Heart right ventricle (tissue), 16 donors: Measurements from ENCODE around the gene SMYD2. TPM values are rescaled to one million over a fixed set of nuclear protein-coding genes. Genes with fewer than 3 reads are reported as not detected.

Experiments
- ATAC-seq, 8 donors: fragments of 200-7000 bp; cut with Tn5 transposase; one replicate each; pipeline ENCODE4 v1.9.1; 2020; ENCODE audit warnings: mild to moderate bottlenecking in 8 of 8, moderate library complexity in 8 of 8, moderate number of reproducible peaks in 1 of 8
- DNase-seq, 2 donors: peaks; one replicate each; pipeline ENCODE4 v3.0.0-alpha.2; 2020
- H3K27ac ChIP-seq, 10 donors: fragments of 200-600 bp; sonication (generic) in 2 of 10; one replicate each; pipeline versions ENCODE4 v1.5.0 to v1.8.0; 2020 to 2022; ENCODE audit warnings: mild to moderate bottlenecking in 3 of 10
- H3K27me3 ChIP-seq, 7 donors: fragments of 200-600 bp; one replicate each; pipeline ENCODE4 v1.8.0; 2021 to 2022; ENCODE audit warnings: mild to moderate bottlenecking in 2 of 7
- H3K36me3 ChIP-seq, 9 donors: fragments of 200-600 bp; sonication (generic) in 1 of 9; one replicate each; pipeline versions ENCODE4 v1.5.0 to v1.8.0; 2020 to 2022; ENCODE audit warnings: mild to moderate bottlenecking in 2 of 9
- H3K4me1 ChIP-seq, 9 donors: fragments of 200-600 bp; sonication (generic) in 1 of 9; one replicate each; pipeline versions ENCODE4 v1.5.0 to v1.8.0; 2020 to 2022; ENCODE audit warnings: mild to moderate bottlenecking in 4 of 9
- H3K4me3 ChIP-seq, 10 donors: fragments of 200-600 bp; sonication (generic) in 2 of 10; one replicate each; pipeline versions ENCODE4 v1.5.0 to v1.8.0; 2020 to 2022; ENCODE audit warnings: mild to moderate bottlenecking in 7 of 10, moderate library complexity in 2 of 10
- H3K9me3 ChIP-seq, 11 donors: fragments of 200-600 bp in 10 of 11; sonication (generic) in 2 of 11; one replicate each; pipeline versions ENCODE4 v1.5.0 to v1.8.0; 2013 to 2022; ENCODE audit warnings: mild to moderate bottlenecking in 2 of 11, control low read depth in 1 of 11, moderate library complexity in 1 of 11
- CTCF ChIP-seq, 9 donors: fragments of 200-600 bp; sonication (generic) in 2 of 9; IDR thresholded peaks; one replicate each; pipeline versions ENCODE4 v1.5.0 to v1.8.0; 2021 to 2022; ENCODE audit warnings: antibody characterized with exemption in 9 of 9, mild to moderate bottlenecking in 5 of 9, moderate library complexity in 1 of 9
- WGBS, 2 donors: extraction: QIAGEN DNeasy Blood & Tissue Kit; methylation state at CpG; one replicate each; pipeline ENCODE4 v1.1.7; 2013; ENCODE audit warnings: inconsistent platforms in 1 of 2; 5-methylcytosine and 5-hydroxymethylcytosine counted together
- intact Hi-C, 10 donors: fragments of 100-400 bp; cut with DNase I; formaldehyde crosslinking; loops; one replicate each; pipeline versions ENCODE4 v1.11.1 to v1.14.2; 2022
- polyA plus RNA-seq, 2 donors: library from polyadenylated mRNA; stranded (reverse); fragments of 200-250 nt; gene quantifications; one replicate each; pipeline ENCODE4 v1.2.3, GENCODE V29; 2013
- total RNA-seq, 10 donors: library from RNA; stranded (reverse); fragmentation: NEBNext Ultra II Directional in 3 of 10; extraction: Animal tissue kit (Norgen Biotek cat#: 25700) in 3 of 10; gene quantifications; one replicate each; pipeline versions ENCODE4 v1.2.1 to v1.2.4, GENCODE V29; 2021 to 2023
- donor health status: Arrhythmogenic right ventricular cardiomyopathy.
- donor health status: ischemic (EF 13 %, LVEDD 7.1; RV severe dilation, severe dysfunction).
- donor health status: healthy with polysubstance abuse.
- donor health status: DM: no; HTN: yes; CAD: no.
- donor health status: DM: no; HTN: no; CAD: no.
- donor health status: ischemic (EF 25% LVEDD 6.9; RV normal size, moderate dysfunction).
- donor health status: ischemic (EF 25% LVEDD 5.7; RV mildly dilated, moderate dysfunction).
- donor health status: healthy.
- donor health status: DM: yes; HTN: yes; CAD: no.
- donor health status: Ischemic cardiomyopathy.
- donor health status: ischemic (EF 35%, LVEDD 5.7; RV mildly dilated, moderate dysfunction).
- donor health status: nonischemic (EF 11% LVEDD 7.7; RV severe dilation, severe dysfunction).
- donor health status: DM: yes; HTN: yes; CAD: no.
- donor health status: PGD.
- donor health status: ischemic (EF 29% LVEDD 5.4; RV normal size, mild dysfunction).
- donor health status: nonischemic (EF 23%, LVEDD 6.1; RV moderate dilation, normal function).

The SMYD2 gene
- total and polyA plus RNA-seq, 12 donors = 97.3 to 438 (median 292) TPM

- Histone ChIP-seq H3K4me1 (peaks cover 0 to 45% (median 26%) of the 10 kb centered on the region in 9 donors), H3K4me3 (no peak overlapping the region), H3K27me3 (no peaks in the 10 kb centered on the region), H3K36me3 (peaks cover 0 to 77% (median 16%) of the 10 kb centered on the region in 9 donors), H3K9me3 (no peaks in the 10 kb centered on the region), H3K27ac (peak overlapping the region in 6 of 10 donors; percentile 15 to 86 (median 80))
- peak in 2 of 9 donors; percentile 13 to 22 for TF ChIP-seq CTCF (IDR thresholded peaks at IDR 0.05)
- intact Hi-C loops = loop anchor here in 2 of 10 donors (5.0 kb wide), 1 partner anchor 38 kb away; the partner anchor contains the start of gene SMYD2 (in 2 of the 2)
- ATAC-seq = no peak
- WGBS, 2 donors = 91 to 94% methylated on average over 5 of the region's 5 CpGs
- DNase-seq = no peak
These were observed 39.0 kb downstream of the SMYD2 start for GRCh38 chr1:214319938-214320337.

- no peak for TF ChIP-seq CTCF (IDR thresholded peaks at IDR 0.05)
- H3K27ac ChIP-seq = no peak overlapping the region
- H3K4me1 ChIP-seq = peaks cover 0 to 36% (median 26%) of the 10 kb centered on the region in 9 donors
- H3K27me3 ChIP-seq = no peaks in the 10 kb centered on the region
- intact Hi-C loops = loop anchor here in 1 of 10 donors (2.0 kb wide), 1 partner anchor 57 kb away; no protein-coding TSS in a partner anchor
- DNase-seq (no peak), ATAC-seq (no peak)
- 95 to 96% methylated on average over 5 of the region's 5 CpGs for WGBS, 2 donors
- no peaks in the 10 kb centered on the region for H3K9me3 ChIP-seq
- H3K4me3 ChIP-seq = no peak overlapping the region
- H3K36me3 ChIP-seq = peaks cover 0 to 86% (median 14%) of the 10 kb centered on the region in 9 donors
These were observed 40.9 kb downstream of the SMYD2 start for GRCh38 chr1:214321705-214322453.

GRCh38 chr1:214324896-214325800 lies 44.2 kb downstream of the SMYD2 start:
- no peak overlapping the region for H3K27ac ChIP-seq
- 96 to 97% methylated on average over 8 of the region's 8 CpGs for WGBS, 2 donors

More at GRCh38 chr1:214324896-214325800, 44.2 kb downstream of the SMYD2 start:
- no peak for TF ChIP-seq CTCF (IDR thresholded peaks at IDR 0.05)
- no peak for ATAC-seq
- Histone ChIP-seq H3K4me1 (peaks cover 0 to 32% (median 16%) of the 10 kb centered on the region in 9 donors), H3K36me3 (peaks cover 0 to 92% (median 33%) of the 10 kb centered on the region in 9 donors), H3K9me3 (no peaks in the 10 kb centered on the region), H3K27me3 (no peaks in the 10 kb centered on the region), H3K4me3 (no peak overlapping the region)
- DNase-seq = no peak
- intact Hi-C loops = loop anchor here in 6 of 10 donors (5.0 kb wide), 5 partner anchors 43 to 113 kb away; partner anchors contain the start of gene SMYD2 (in 1 of the 6)
